Left lung (tissue), 10 donors: Measurements from ENCODE around the gene ACOT7. TPM values are rescaled to one million over a fixed set of nuclear protein-coding genes. Genes with fewer than 3 reads are reported as not detected.

Experiments used
- ATAC-seq: fragments of 200-7000 bp; cut with Tn5 transposase; one replicate; pipeline ENCODE4 v1.9.1; 2020; ENCODE audit warnings: moderate library complexity
- DNase-seq, 4 donors: peaks; one replicate each; pipeline ENCODE4 v3.0.0-alpha.2; 2013 to 2020
- H3K27ac ChIP-seq, 2 donors: fragments of 200-600 bp; sonication (generic) in 1 of 2; one replicate each; pipeline versions ENCODE4 v1.5.0 to v1.8.0; 2020 to 2021
- H3K27me3 ChIP-seq, 2 donors: fragments of 200-600 bp; sonication (generic) in 1 of 2; one replicate each; pipeline versions ENCODE4 v1.5.0 to v1.8.0; 2020 to 2021
- H3K36me3 ChIP-seq, 2 donors: fragments of 200-600 bp; sonication (generic) in 1 of 2; one replicate each; pipeline versions ENCODE4 v1.5.0 to v1.8.0; 2020 to 2021
- H3K4me1 ChIP-seq, 2 donors: fragments of 200-600 bp; one replicate each; pipeline ENCODE4 v1.8.0; 2021
- H3K4me3 ChIP-seq, 2 donors: fragments of 200-600 bp; sonication (generic) in 1 of 2; one replicate each; pipeline versions ENCODE4 v1.5.0 to v1.8.0; 2020 to 2021; ENCODE audit warnings: mild to moderate bottlenecking in 1 of 2
- H3K9me3 ChIP-seq, 2 donors: fragments of 200-600 bp; sonication (generic) in 1 of 2; one replicate each; pipeline versions ENCODE4 v1.5.0 to v1.8.0; 2020 to 2021
- CTCF ChIP-seq, 2 donors: fragments of 200-600 bp; sonication (generic) in 1 of 2; IDR thresholded peaks; one replicate each; pipeline versions ENCODE4 v1.5.0 to v1.8.0; 2021; ENCODE audit warnings: antibody characterized with exemption in 2 of 2
- intact Hi-C, 2 donors: fragments of 100-400 bp; cut with DNase I; formaldehyde crosslinking; loops; one replicate each; pipeline versions ENCODE4 v1.11.2 to v1.14.2; 2022
- polyA plus RNA-seq, 6 donors: library from polyadenylated mRNA; unstranded; fragments of 120-200 nt; gene quantifications; one replicate each; pipeline ENCODE4 v1.2.1, GENCODE V29; 2013; ENCODE audit not compliant: insufficient read length in 6 of 6
- total RNA-seq, 2 donors: library from RNA; stranded (reverse); fragmentation: NEBNext Ultra II Directional; extraction: Animal tissue kit (Norgen Biotek cat#: 25700); gene quantifications; one replicate each; pipeline ENCODE4 v1.2.1, GENCODE V29; 2021
- donor health status: DM: no; HTN: yes; CAD: no.
- donor health status: DM: no; HTN: no; CAD: no.

The ACOT7 gene
- total and polyA plus RNA-seq, 8 donors, result 13.1 to 30.1 (median 14.9) TPM

GRCh38 chr1:6325482-6325881 is 68.1 kb downstream of the ACOT7 start:
- Histone ChIP-seq H3K9me3 (no peaks in the 10 kb centered on the region), H3K36me3 (peaks cover 0 to 14% of the 10 kb centered on the region in 2 donors), H3K27ac (no peak overlapping the region), H3K27me3 (no peaks in the 10 kb centered on the region), H3K4me1 (no peaks in the 10 kb centered on the region), H3K4me3 (no peak overlapping the region)
- DNase-seq (no peak), ATAC-seq (peak; percentile 73)
- no peak for TF ChIP-seq CTCF (IDR thresholded peaks at IDR 0.05)
- intact Hi-C loops, result no loop called here

GRCh38 chr1:6322161-6322560 is 71.4 kb downstream of the ACOT7 start:
- Histone ChIP-seq H3K36me3 (peaks cover 0 to 24% of the 10 kb centered on the region in 2 donors), H3K9me3 (no peaks in the 10 kb centered on the region), H3K4me1 (no peaks in the 10 kb centered on the region), H3K27ac (no peak overlapping the region), H3K27me3 (no peaks in the 10 kb centered on the region), H3K4me3 (no peak overlapping the region)
- DNase-seq, result no peak
- TF ChIP-seq CTCF (IDR thresholded peaks at IDR 0.05), result no peak
- intact Hi-C loops, result no loop called here
- peak; percentile 53 for ATAC-seq

- no peaks in the 10 kb centered on the region for H3K4me1 ChIP-seq
- H3K9me3 ChIP-seq, result no peaks in the 10 kb centered on the region
- H3K27me3 ChIP-seq, result no peaks in the 10 kb centered on the region
- H3K4me3 ChIP-seq, result no peak overlapping the region
- H3K27ac ChIP-seq, result no peak overlapping the region
- intact Hi-C loops, result no loop called here
- DNase-seq, result no peak
- H3K36me3 ChIP-seq, result peaks cover 0 to 14% of the 10 kb centered on the region in 2 donors
- no peak for TF ChIP-seq CTCF (IDR thresholded peaks at IDR 0.05)
- ATAC-seq, result no peak
Observed at GRCh38 chr1:6321205-6321604, 72.4 kb downstream of the ACOT7 start.

GRCh38 chr1:6317098-6317760 is 76.3 kb downstream of the ACOT7 start:
- ATAC-seq (no peak), DNase-seq (no peak)
- H3K27ac ChIP-seq, result no peak overlapping the region
- H3K4me3 ChIP-seq, result no peak overlapping the region
- peaks cover 0 to 11% of the 10 kb centered on the region in 2 donors for H3K36me3 ChIP-seq
- H3K9me3 ChIP-seq, result no peaks in the 10 kb centered on the region
- intact Hi-C loops, result no loop called here
- no peak for TF ChIP-seq CTCF (IDR thresholded peaks at IDR 0.05)
- H3K27me3 ChIP-seq, result no peaks in the 10 kb centered on the region
- H3K4me1 ChIP-seq, result no peaks in the 10 kb centered on the region

- ATAC-seq, result no peak
- TF ChIP-seq CTCF (IDR thresholded peaks at IDR 0.05), result no peak
- intact Hi-C loops, result no loop called here
- Histone ChIP-seq H3K9me3 (no peaks in the 10 kb centered on the region), H3K36me3 (peaks cover 0 to 11% of the 10 kb centered on the region in 2 donors), H3K27me3 (no peaks in the 10 kb centered on the region), H3K4me1 (no peaks in the 10 kb centered on the region), H3K4me3 (no peak overlapping the region), H3K27ac (no peak overlapping the region)
- no peak for DNase-seq
Observed at GRCh38 chr1:6316240-6317097, 77.1 kb downstream of the ACOT7 start.
